Measurements from ENCODE around the gene EIF2AK3. TPM values are rescaled to one million over a fixed set of nuclear protein-coding genes. Genes with fewer than 3 reads are reported as not detected.
"Not testable (repeated sequence)": the region's sequence is repeated elsewhere in the genome, so short reads cannot be mapped to it uniquely, and the experiment has no call there.

The EIF2AK3 gene
- polyA plus RNA-seq, 1 of the 3 experiments (the other 2 are of a cell fraction) = 2.2 TPM

- H3K9ac ChIP-seq; H4K20me1 ChIP-seq (ENCODE audit: insufficient read depth); H3K9me2 ChIP-seq; H3K4me2 ChIP-seq; H3K4me1 ChIP-seq (ENCODE audit: control insufficient read depth in 1 of 2, insufficient read depth in 2 of 2, low read depth in 1 of 2, low read length in 1 of 2); H3K27me3 ChIP-seq (ENCODE audit: insufficient read depth); DNase-seq; H3K36me3 ChIP-seq (replicated peaks in 1 of 2; ENCODE audit: control insufficient read depth in 1 of 2, insufficient read depth in 2 of 2, low read length in 1 of 2); H3F3A ChIP-seq (replicated peaks; ENCODE audit: insufficient read depth); H3K9me3 ChIP-seq; H3K27ac ChIP-seq (ENCODE audit: low read depth in 2 of 2, low read length in 1 of 2); H2AFZ ChIP-seq (ENCODE audit: low read depth); H3K79me2 ChIP-seq (ENCODE audit: insufficient read depth); H3K4me3 ChIP-seq (ENCODE audit: low read depth in 2 of 2, low read length in 1 of 2); POLR2A ChIA-PET: not testable (repeated sequence)
- CTCF ChIA-PET = interaction anchor here (2.1 kb wide), 1 partner anchor 26 kb away, joined by 6 read pairs; no protein-coding TSS in a partner anchor
- 24% methylated on average over 2 of the region's 2 CpGs for WGBS (ENCODE audit: low lambda C conversion rate)
Measured at GRCh38 chr2:88645291-88645882, 18.1 kb upstream of the EIF2AK3 start.

GRCh38 chr2:88642278-88642677 lies 15.0 kb upstream of the EIF2AK3 start:
- Histone ChIP-seq H2AFZ (ENCODE audit: low read depth) (no peak overlapping the region), H3K27ac (ENCODE audit: low read depth in 2 of 2, low read length in 1 of 2) (no peak overlapping the region), H4K20me1 (ENCODE audit: insufficient read depth) (no peaks in the 10 kb centered on the region), H3K4me2 (no peak overlapping the region), H3K36me3 (replicated peaks in 1 of 2; ENCODE audit: control insufficient read depth in 1 of 2, insufficient read depth in 2 of 2, low read length in 1 of 2) (no peaks in the 10 kb centered on the region), H3F3A (replicated peaks; ENCODE audit: insufficient read depth) (peaks cover 4% of the 10 kb centered on the region), H3K9me3 (peaks cover 15% of the 10 kb centered on the region), H3K4me3 (ENCODE audit: low read depth in 2 of 2, low read length in 1 of 2) (no peak overlapping the region), H3K9me2 (no peaks in the 10 kb centered on the region), H3K4me1 (ENCODE audit: control insufficient read depth in 1 of 2, insufficient read depth in 2 of 2, low read depth in 1 of 2, low read length in 1 of 2) (no peaks in the 10 kb centered on the region), H3K27me3 (ENCODE audit: insufficient read depth) (no peaks in the 10 kb centered on the region), H3K9ac (no peak overlapping the region), H3K79me2 (ENCODE audit: insufficient read depth) (no peaks in the 10 kb centered on the region)
- TF ChIP-seq MAX (IDR thresholded peaks at IDR 0.05; ENCODE audit: low read depth) (no peak), CTCF (IDR thresholded peaks at IDR 0.05) (no peak), MEF2A (IDR thresholded peaks at IDR 0.05; ENCODE audit: borderline replicate concordance, low read depth) (no peak), JUND (IDR thresholded peaks at IDR 0.05) (0 out of 2 replicates have a peak, but pooled peaks have one; percentile 13), USF1 (IDR thresholded peaks at IDR 0.05; ENCODE audit: borderline replicate concordance, low read depth) (no peak), SIN3A (IDR thresholded peaks at IDR 0.05; ENCODE audit: borderline replicate concordance, low read depth, low read length) (no peak), EZH2phosphoT487 (IDR thresholded peaks at IDR 0.05; ENCODE audit: borderline replicate concordance, low read depth) (no peak), TCF12 (IDR thresholded peaks at IDR 0.05) (peak; percentile 69), RCOR1 (IDR thresholded peaks at IDR 0.05; ENCODE audit: low read length) (no peak), EP300 (IDR thresholded peaks at IDR 0.05; ENCODE audit: borderline replicate concordance in 1 of 2, low read depth in 1 of 2, low read length in 1 of 2) (no peak), PBX3 (IDR thresholded peaks at IDR 0.05) (peak; percentile 49), ELF1 (IDR thresholded peaks at IDR 0.05) (no peak)
- ChIA-PET POLR2A (no interaction called here), CTCF (no interaction called here)
- 16% methylated on average over 3 of the region's 3 CpGs for WGBS (ENCODE audit: low lambda C conversion rate)
- no peak for DNase-seq
